ENCODE results near the gene CHST6.
"Not testable (repeated sequence)": the region's sequence is repeated elsewhere in the genome, so short reads cannot be mapped to it uniquely, and the experiment has no call there.

The CHST6 gene

GRCh38 chr16:75477680-75478473, 17.4 kb downstream of the CHST6 start:
- peak in 4 of 56 donors; percentile 5 to 8 (median 7) for DNase-seq

- no peak for DNase-seq
Observed at GRCh38 chr16:75476817-75477216, 18.4 kb downstream of the CHST6 start.

- no peak for DNase-seq
Observed at GRCh38 chr16:75475420-75475847, 19.8 kb downstream of the CHST6 start.

- DNase-seq, result no peak
Observed at GRCh38 chr16:75472908-75473877, 22.0 kb downstream of the CHST6 start.

- peak in 48 of 56 donors; percentile 4 to 79 (median 46) for DNase-seq
Observed at GRCh38 chr16:75471723-75472633, 23.3 kb downstream of the CHST6 start.

- no peak for DNase-seq
Observed at GRCh38 chr16:75466760-75467159, 28.5 kb downstream of the CHST6 start.

GRCh38 chr16:75464122-75464918, 30.9 kb downstream of the CHST6 start, which contains the start of gene TMEM170A:
Gene TMEM170A, minus strand, starts transcription at chr16:75464689. Its CDS starts 89 bp downstream, at chr16:75464600.
- DNase-seq, result peak; percentile 74 to 100 (median 98)

- peak in 34 of 56 donors; percentile 18 to 74 (median 49) for DNase-seq
Observed at GRCh38 chr16:75463389-75464121, 31.7 kb downstream of the CHST6 start.

- no peak for DNase-seq
Observed at GRCh38 chr16:75462806-75463205, 32.4 kb downstream of the CHST6 start.

- DNase-seq, result no peak
Observed at GRCh38 chr16:75461575-75461974, 33.7 kb downstream of the CHST6 start.

GRCh38 chr16:75460446-75460845, 34.8 kb downstream of the CHST6 start:
- no peak for DNase-seq

GRCh38 chr16:75459691-75460090, 35.5 kb downstream of the CHST6 start:
- no peak for DNase-seq

GRCh38 chr16:75458439-75458838, 36.8 kb downstream of the CHST6 start:
- DNase-seq, result no peak

GRCh38 chr16:75458029-75458428, 37.2 kb downstream of the CHST6 start:
- no peak for DNase-seq

- DNase-seq, result no peak
Observed at GRCh38 chr16:75457485-75458021, 37.7 kb downstream of the CHST6 start.

GRCh38 chr16:75456971-75457370, 38.3 kb downstream of the CHST6 start:
- no peak for DNase-seq

- not testable (repeated sequence) for DNase-seq
Observed at GRCh38 chr16:75456486-75456885, 38.8 kb downstream of the CHST6 start.

- DNase-seq, result no peak
Observed at GRCh38 chr16:75455677-75456076, 39.6 kb downstream of the CHST6 start.

Data from nucleus accumbens (tissue), 56 donors.